SU-DHL-6 (cell line): Measurements from ENCODE around the gene ATF3.

Experiments
- H2AFZ ChIP-seq: fragments of 200-600 bp; sonication (generic); 2 replicates; pipeline ENCODE4 v1.6.1; 2014; ENCODE audit warnings: low read depth, mild to moderate bottlenecking, moderate library complexity, mixed read lengths, antibody characterized with exemption, low read length; ENCODE audit not compliant: severe bottlenecking
- H3F3A ChIP-seq: fragments of 200-600 bp; shearing (Covaris generic); 2 replicates; pipeline ENCODE4 v1.6.0; 2016; ENCODE audit warnings: antibody characterized with exemption, mild to moderate bottlenecking; ENCODE audit not compliant: insufficient read depth
- H3K27ac ChIP-seq: fragments of 200-600 bp; sonication (generic); 2 replicates; pipeline ENCODE4 v1.5.1; 2016; ENCODE audit warnings: low read depth, mild to moderate bottlenecking, low read length, moderate library complexity, mixed read lengths
- H3K27me3 ChIP-seq: fragments of 200-600 bp; sonication (generic), shearing (Covaris generic); 2 replicates; pipeline ENCODE4 v1.6.0; 2014; ENCODE audit warnings: mild to moderate bottlenecking, low read length
- H3K36me3 ChIP-seq: fragments of 200-600 bp; sonication (generic); 2 replicates; pipeline ENCODE4 v1.6.1; 2014; ENCODE audit warnings: mild to moderate bottlenecking, low read length, mixed read lengths
- H3K4me2 ChIP-seq: fragments of 300-600, 200-600 bp; shearing (Covaris generic), sonication (generic); 2 replicates; pipeline ENCODE4 v1.6.0; 2014; ENCODE audit warnings: low read length, low read depth, mild to moderate bottlenecking; ENCODE audit not compliant: poor library complexity, severe bottlenecking
- H3K4me3 ChIP-seq: fragments of 200-600 bp; sonication (generic); 2 replicates; pipeline ENCODE4 v1.5.1; 2014; ENCODE audit warnings: antibody characterized with exemption, low read length, mild to moderate bottlenecking, mixed read lengths; ENCODE audit not compliant: insufficient read depth, poor library complexity, severe bottlenecking
- H3K79me2 ChIP-seq: fragments of 200-600 bp; sonication (generic); 2 replicates; pipeline ENCODE4 v1.6.1; 2014; ENCODE audit warnings: mild to moderate bottlenecking, low read length, moderate library complexity; ENCODE audit not compliant: insufficient read depth
- H3K9ac ChIP-seq: fragments of 200-600 bp; sonication (generic); 2 replicates; pipeline ENCODE4 v1.7.0; 2014; ENCODE audit warnings: mild to moderate bottlenecking, low read length
- H3K9me2 ChIP-seq: fragments of 200-600 bp; sonication (generic); replicated peaks from 2 replicates; pipeline ENCODE4 v1.6.1; 2014; ENCODE audit warnings: low read length; ENCODE audit not compliant: insufficient read depth
- H3K9me3 ChIP-seq: fragments of 200-600 bp; sonication (generic); 2 replicates; pipeline ENCODE4 v1.6.1; 2014; ENCODE audit warnings: low read length, mixed read lengths; ENCODE audit not compliant: insufficient read depth
- H4K20me1 ChIP-seq: fragments of 200-600 bp; sonication (generic); 2 replicates; pipeline ENCODE4 v1.6.1; 2014; ENCODE audit warnings: low read depth, mild to moderate bottlenecking, antibody characterized with exemption, low read length, moderate library complexity, mixed read lengths
- CTCF ChIP-seq: fragments of 200-600 bp; sonication (generic); IDR thresholded peaks from one replicate; pipeline ENCODE4 v1.5.1; 2017; ENCODE audit warnings: antibody characterized with exemption, mild to moderate bottlenecking, low read length, moderate library complexity; ENCODE audit not compliant: insufficient read depth, poor library complexity, severe bottlenecking
- EZH2phosphoT487 ChIP-seq: fragments of 200-600 bp; sonication (generic), shearing (Covaris generic); conservative IDR thresholded peaks from 2 replicates; pipeline ENCODE4 v1.6.1; 2018; ENCODE audit warnings: mild to moderate bottlenecking, antibody characterized with exemption, low read length, moderate library complexity, mixed read lengths

Gene ATF3, protein sequence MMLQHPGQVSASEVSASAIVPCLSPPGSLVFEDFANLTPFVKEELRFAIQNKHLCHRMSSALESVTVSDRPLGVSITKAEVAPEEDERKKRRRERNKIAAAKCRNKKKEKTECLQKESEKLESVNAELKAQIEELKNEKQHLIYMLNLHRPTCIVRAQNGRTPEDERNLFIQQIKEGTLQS

GRCh38 chr1:212608392-212608958, at the start of gene ATF3:
TSS of gene ATF3 (plus strand) at chr1:212608761. CDS start at chr1:212615022, 6,261 bp downstream.
- Histone ChIP-seq H3K27ac (no peak within 1 kb of the TSS), H3K9ac (peak within 1 kb of the TSS; percentile 51), H3K36me3 (no peaks in the 10 kb centered on the region), H3K4me2 (peak within 1 kb of the TSS; percentile 88), H3K9me3 (no peaks in the 10 kb centered on the region), H3K4me3 (peak within 1 kb of the TSS; percentile 60), H3K79me2 (no peaks in the 10 kb centered on the region), H3K27me3 (no peaks in the 10 kb centered on the region; the same call in 1 of the 2 replicates), H2AFZ (peak within 1 kb of the TSS; percentile 83), H3F3A (no peaks in the 10 kb centered on the region), H3K9me2 (no peaks in the 10 kb centered on the region), H4K20me1 (no peaks in the 10 kb centered on the region)
- no peak for TF ChIP-seq CTCF
- TF ChIP-seq EZH2phosphoT487 = no peak

GRCh38 chr1:212559929-212560328, 48.6 kb upstream of the ATF3 start:
- no peak overlapping the region for H2AFZ ChIP-seq
- H3K4me3 ChIP-seq = no peak overlapping the region
- no peak overlapping the region for H3K27ac ChIP-seq
- no peaks in the 10 kb centered on the region for H3K27me3 ChIP-seq
- no peaks in the 10 kb centered on the region for H3K36me3 ChIP-seq
- TF ChIP-seq EZH2phosphoT487 = no peak
- no peak for TF ChIP-seq CTCF
- no peak overlapping the region for H3K9ac ChIP-seq
- H3K9me2 ChIP-seq = no peaks in the 10 kb centered on the region
- H3K9me3 ChIP-seq = no peaks in the 10 kb centered on the region
- H3K4me2 ChIP-seq = no peak overlapping the region
- H4K20me1 ChIP-seq = no peaks in the 10 kb centered on the region
- H3F3A ChIP-seq = peaks cover 15% of the 10 kb centered on the region; the same call in 1 of the 2 replicates
- no peaks in the 10 kb centered on the region for H3K79me2 ChIP-seq

DNA sequence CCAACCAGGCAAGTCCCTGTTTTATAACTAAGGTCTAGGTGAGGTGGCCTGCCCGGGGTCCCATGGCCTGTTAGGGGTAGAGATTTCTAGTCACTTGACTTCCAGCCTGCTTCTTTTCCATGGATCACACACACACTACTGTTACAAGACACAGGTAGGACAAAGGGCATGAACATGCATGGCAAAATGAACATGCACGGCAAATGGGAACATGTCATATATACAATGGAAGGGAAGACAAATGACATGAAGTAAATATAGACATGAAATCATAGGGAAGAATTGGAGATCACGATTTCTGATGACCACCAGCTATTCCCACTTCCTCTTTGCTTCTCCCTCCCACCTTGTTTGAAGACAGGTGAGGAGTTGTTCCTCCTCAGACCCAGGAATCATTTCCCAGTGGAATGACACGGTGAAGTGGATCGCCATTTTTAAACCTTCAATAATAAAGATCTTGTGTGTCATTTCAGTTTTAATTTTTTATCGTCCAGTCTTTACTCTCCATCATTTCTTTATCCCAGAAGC, 47.6 kb upstream of the ATF3 start:
- H4K20me1 ChIP-seq = no peaks in the 10 kb centered on the region
- H3K9ac ChIP-seq = no peak overlapping the region
- H3K27me3 ChIP-seq = no peaks in the 10 kb centered on the region
- peaks cover 15% of the 10 kb centered on the region; the same call in 1 of the 2 replicates for H3F3A ChIP-seq
- no peak overlapping the region for H2AFZ ChIP-seq
- H3K4me2 ChIP-seq = no peak overlapping the region
- H3K36me3 ChIP-seq = no peaks in the 10 kb centered on the region
- H3K79me2 ChIP-seq = no peaks in the 10 kb centered on the region
- H3K9me3 ChIP-seq = no peaks in the 10 kb centered on the region
- H3K9me2 ChIP-seq = no peaks in the 10 kb centered on the region
- H3K4me3 ChIP-seq = no peak overlapping the region
- no peak for TF ChIP-seq CTCF
- TF ChIP-seq EZH2phosphoT487 = no peak
- no peak overlapping the region for H3K27ac ChIP-seq
